Lung (tissue), 12 donors: ENCODE measurements around the gene ECM2. TPM values are rescaled to one million over a fixed set of nuclear protein-coding genes. Genes with fewer than 3 reads are reported as not detected.

ENCODE experiments used
- ATAC-seq: fragments of 200-7000 bp; cut with Tn5 transposase; one replicate; pipeline ENCODE4 v1.9.1; 2020; ENCODE audit warnings: moderate number of reproducible peaks; ENCODE audit not compliant: insufficient read depth, low FRiP score
- DNase-seq, 3 donors: peaks; one replicate each; pipeline ENCODE4 v3.0.0-alpha.2; 2013 to 2017
- H3K27ac ChIP-seq, 2 donors: one replicate each; pipeline ENCODE4 v1.5.1; 2013; ENCODE audit warnings: mild to moderate bottlenecking in 2 of 2, moderate library complexity in 2 of 2, control low read depth in 1 of 2, inconsistent platforms in 1 of 2, low read depth in 1 of 2, low read length in 1 of 2
- H3K27me3 ChIP-seq, 3 donors: one replicate each; pipeline ENCODE4 v1.5.1; 2013; ENCODE audit warnings: low read length in 2 of 3; ENCODE audit not compliant: control insufficient read depth in 3 of 3, insufficient read depth in 3 of 3
- H3K36me3 ChIP-seq, 4 donors: one replicate each; pipeline ENCODE4 v1.5.1; 2013; ENCODE audit warnings: low read length in 4 of 4, mild to moderate bottlenecking in 1 of 4, moderate library complexity in 1 of 4; ENCODE audit not compliant: control insufficient read depth in 4 of 4, insufficient read depth in 4 of 4
- H3K4me1 ChIP-seq, 5 donors: one replicate each; pipeline ENCODE4 v1.5.1; 2013; ENCODE audit warnings: low read length in 5 of 5, mild to moderate bottlenecking in 2 of 5, moderate library complexity in 1 of 5; ENCODE audit not compliant: control insufficient read depth in 5 of 5, insufficient read depth in 5 of 5
- H3K4me3 ChIP-seq: one replicate; pipeline ENCODE4 v1.5.1; 2013; ENCODE audit warnings: mild to moderate bottlenecking, control low read depth, moderate library complexity
- H3K9ac ChIP-seq, 2 donors: one replicate each; pipeline ENCODE4 v1.5.1; 2013; ENCODE audit warnings: low read length in 2 of 2, control low read depth in 1 of 2; ENCODE audit not compliant: insufficient read depth in 1 of 2
- H3K9me3 ChIP-seq, 4 donors: one replicate each; pipeline ENCODE4 v1.5.1; 2013; ENCODE audit warnings: low read length in 3 of 4, mild to moderate bottlenecking in 1 of 4, moderate library complexity in 1 of 4; ENCODE audit not compliant: control insufficient read depth in 4 of 4, insufficient read depth in 3 of 4
- CTCF ChIP-seq: IDR thresholded peaks from 2 replicates; pipeline ENCODE4 v1.5.1; 2012; ENCODE audit warnings: mild to moderate bottlenecking; ENCODE audit errors: control extremely low read depth, extremely low read depth
- WGBS, 2 donors: extraction: QIAGEN DNeasy Blood & Tissue Kit; methylation state at CpG; one replicate each; pipeline ENCODE4 v1.1.7; 2013; 5-methylcytosine and 5-hydroxymethylcytosine counted together
- polyA plus RNA-seq, 2 donors: library from polyadenylated mRNA; stranded (reverse); fragments of 200-250 nt; gene quantifications; one replicate each; pipeline ENCODE4 v1.2.1, GENCODE V29; 2013
- total RNA-seq, 2 donors: library from RNA; depleted of rRNA in 1 of 2; stranded (reverse); fragments of >200 nt in 1 of 2; gene quantifications; one replicate each; pipeline ENCODE4 v1.2.1, GENCODE V29; 2014 to 2021
- donor health status: control.
- donor health status: control.
- donor health status: Bipolar disorder and iron deficiency.
- donor health status: healthy.
- donor health status: DM: yes; HTN: yes; CAD: no.

Gene ECM2
- total and polyA plus RNA-seq, 4 donors = 0.92 to 63.1 (median 2.4) TPM

- H3K27ac ChIP-seq = no peak overlapping the region
Measured at GRCh38 chr9:92529124-92529523, 6.7 kb downstream of the ECM2 start.

GRCh38 chr9:92528522-92528849 is 7.3 kb downstream of the ECM2 start:
- no peak for TF ChIP-seq CTCF
- Histone ChIP-seq H3K9ac (no peak overlapping the region), H3K9me3 (peaks cover 0 to 5% (median 0%) of the 10 kb centered on the region in 4 donors), H3K4me1 (no peaks in the 10 kb centered on the region), H3K27ac (peak overlapping the region in 1 of 2 donors; percentile 3), H3K36me3 (peaks cover 0 to 4% (median 0%) of the 10 kb centered on the region in 4 donors), H3K4me3 (no peak overlapping the region), H3K27me3 (no peaks in the 10 kb centered on the region)
- DNase-seq (no peak), ATAC-seq (no peak)
- WGBS, 2 donors = 100% methylated on average over 1 of the region's 1 CpG

More at GRCh38 chr9:92529124-92529523, 6.7 kb downstream of the ECM2 start:
- Histone ChIP-seq H3K4me3 (no peak overlapping the region), H3K9me3 (peaks cover 0 to 5% (median 0%) of the 10 kb centered on the region in 4 donors), H3K27me3 (no peaks in the 10 kb centered on the region), H3K9ac (no peak overlapping the region), H3K4me1 (peaks cover 0 to 1% (median 0%) of the 10 kb centered on the region in 5 donors), H3K36me3 (peaks cover 0 to 4% (median 0%) of the 10 kb centered on the region in 4 donors)
- ATAC-seq (no peak), DNase-seq (no peak)
- 96% methylated on average over 3 of the region's 3 CpGs for WGBS, 2 donors
- TF ChIP-seq CTCF = no peak

- Histone ChIP-seq H3K27me3 (no peaks in the 10 kb centered on the region), H3K4me3 (no peak overlapping the region), H3K27ac (peak overlapping the region in 1 of 2 donors; percentile 3), H3K9me3 (peaks cover 0 to 5% (median 0%) of the 10 kb centered on the region in 4 donors), H3K36me3 (peaks cover 0 to 4% (median 0%) of the 10 kb centered on the region in 4 donors), H3K9ac (no peak overlapping the region), H3K4me1 (peaks cover 0 to 1% (median 0%) of the 10 kb centered on the region in 5 donors)
- DNase-seq (no peak), ATAC-seq (no peak)
- TF ChIP-seq CTCF = no peak
- 74 to 90% methylated on average over 4 of the region's 4 CpGs for WGBS, 2 donors
Measured at GRCh38 chr9:92527832-92528521, 7.8 kb downstream of the ECM2 start.
